LoVo (cell line): ENCODE data around the gene AGAP1.

Experiments used
- DNase-seq: peaks from one replicate; pipeline ENCODE4 v3.0.0-alpha.2; 2016; ENCODE audit warnings: low spot score

AGAP1 gene

GRCh38 chr2:235921508-235922191 is 427.8 kb downstream of the AGAP1 start:
- no peak for DNase-seq

- no peak for DNase-seq
Observed at GRCh38 chr2:235922839-235923238, 429.0 kb downstream of the AGAP1 start.

GRCh38 chr2:235923859-235924674 is 430.2 kb downstream of the AGAP1 start:
- DNase-seq = no peak

GRCh38 chr2:235924675-235925063 is 430.8 kb downstream of the AGAP1 start:
- no peak for DNase-seq

- no peak for DNase-seq
Observed at GRCh38 chr2:235925250-235925919, 431.5 kb downstream of the AGAP1 start.

GRCh38 chr2:235926229-235926628 is 432.4 kb downstream of the AGAP1 start:
- DNase-seq = no peak

- no peak for DNase-seq
Observed at GRCh38 chr2:235928751-235929370, 435.0 kb downstream of the AGAP1 start.

GRCh38 chr2:235930701-235931100 is 436.9 kb downstream of the AGAP1 start:
- DNase-seq = no peak

GRCh38 chr2:235931676-235932075 is 437.8 kb downstream of the AGAP1 start:
- no peak for DNase-seq

- DNase-seq = no peak
Observed at GRCh38 chr2:235934059-235934773, 440.4 kb downstream of the AGAP1 start.

GRCh38 chr2:235934774-235935484 is 441.1 kb downstream of the AGAP1 start:
- no peak for DNase-seq

GRCh38 chr2:235935773-235936172 is 441.9 kb downstream of the AGAP1 start:
- DNase-seq = no peak

GRCh38 chr2:235936493-235936892 is 442.6 kb downstream of the AGAP1 start:
- no peak for DNase-seq

- no peak for DNase-seq
Observed at GRCh38 chr2:235937087-235937486, 443.2 kb downstream of the AGAP1 start.

GRCh38 chr2:235937526-235937925 is 443.7 kb downstream of the AGAP1 start:
- no peak for DNase-seq

GRCh38 chr2:235937936-235938335 is 444.1 kb downstream of the AGAP1 start:
- no peak for DNase-seq

GRCh38 chr2:235938611-235939010 is 444.8 kb downstream of the AGAP1 start:
- no peak for DNase-seq

GRCh38 chr2:235939471-235939870 is 445.6 kb downstream of the AGAP1 start:
- DNase-seq = no peak

- no peak for DNase-seq
Observed at GRCh38 chr2:235940330-235940729, 446.5 kb downstream of the AGAP1 start.

- no peak for DNase-seq
Observed at GRCh38 chr2:235944591-235944990, 450.7 kb downstream of the AGAP1 start.

GRCh38 chr2:235945608-235946140 is 451.8 kb downstream of the AGAP1 start:
- DNase-seq = no peak
